Medulla oblongata (tissue), 1 donor: ENCODE data around the gene LHX4.

Source experiments
- DNase-seq: peaks from one replicate; pipeline ENCODE4 v3.0.0-alpha.2; 2015; ENCODE audit errors: extremely low spot score

LHX4 gene

GRCh38 chr1:180227861-180228647 is 2.0 kb upstream of the LHX4 start:
- DNase-seq = no peak

GRCh38 chr1:180228648-180229482 is 1.2 kb upstream of the LHX4 start:
- DNase-seq = no peak

GRCh38 chr1:180230416-180230790 is 339 bp downstream of the LHX4 start:
- no peak for DNase-seq

GRCh38 chr1:180230791-180231505 is 884 bp downstream of the LHX4 start:
- DNase-seq = no peak

- no peak for DNase-seq
Observed at GRCh38 chr1:180231506-180231921, 1.4 kb downstream of the LHX4 start.

GRCh38 chr1:180231936-180232335 is 1.9 kb downstream of the LHX4 start:
- DNase-seq = no peak

GRCh38 chr1:180232521-180233043 is 2.5 kb downstream of the LHX4 start:
- DNase-seq = no peak

GRCh38 chr1:180233191-180234011 is 3.3 kb downstream of the LHX4 start:
- DNase-seq = no peak

GRCh38 chr1:180234369-180235076 is 4.5 kb downstream of the LHX4 start:
- no peak for DNase-seq

GRCh38 chr1:180235077-180235501 is 5.0 kb downstream of the LHX4 start:
- no peak for DNase-seq

- DNase-seq = no peak
Observed at GRCh38 chr1:180235502-180236239, 5.6 kb downstream of the LHX4 start.

GRCh38 chr1:180236698-180237509 is 6.8 kb downstream of the LHX4 start:
- DNase-seq = no peak

- DNase-seq = no peak
Observed at GRCh38 chr1:180237869-180238476, 7.9 kb downstream of the LHX4 start.

GRCh38 chr1:180238675-180239074 is 8.6 kb downstream of the LHX4 start:
- no peak for DNase-seq

- no peak for DNase-seq
Observed at GRCh38 chr1:180239145-180240096, 9.4 kb downstream of the LHX4 start.

GRCh38 chr1:180241716-180242544 is 11.9 kb downstream of the LHX4 start:
- DNase-seq = no peak
